Lower leg skin (tissue), 4 donors: ENCODE measurements around the gene PYGB. TPM values are rescaled to one million over a fixed set of nuclear protein-coding genes. Genes with fewer than 3 reads are reported as not detected.

Experiments
- DNase-seq, 2 donors: peaks; one replicate each; pipeline ENCODE4 v3.0.0-alpha.2; 2019; ENCODE audit warnings: low spot score in 2 of 2
- H3K4me3 ChIP-seq: fragments of 200-600 bp; sonication (generic); 2 replicates; pipeline ENCODE4 v1.5.1; 2017; ENCODE audit warnings: mild to moderate bottlenecking, low read depth; ENCODE audit not compliant: poor library complexity, severe bottlenecking
- CTCF ChIP-seq, 3 donors: fragments of 450-650 bp; IDR thresholded peaks; one replicate each; pipeline ENCODE4 v1.5.1; 2016; ENCODE audit warnings: antibody characterized with exemption in 3 of 3, mild to moderate bottlenecking in 3 of 3, moderate library complexity in 2 of 3
- POLR2A ChIP-seq, 2 donors: fragments of 450-650 bp; IDR thresholded peaks; one replicate each; pipeline ENCODE4 v1.6.1; 2016 to 2017; ENCODE audit warnings: antibody characterized with exemption in 2 of 2, mild to moderate bottlenecking in 1 of 2, moderate library complexity in 1 of 2
- WGBS, 2 donors: methylation state at CpG; one replicate each; pipeline ENCODE4 v1.1.5; 2018; 5-methylcytosine and 5-hydroxymethylcytosine counted together
- intact Hi-C: fragments of 100-400 bp; cut with DNase I; formaldehyde crosslinking; loops from one replicate; pipeline ENCODE4 v1.15.0; 2023; ENCODE audit warnings: low total_unique reads
- total RNA-seq, 4 donors: library from RNA; depleted of rRNA; stranded (reverse); fragments of >200 nt; gene quantifications; one replicate each; pipeline ENCODE4 v1.1.0, GENCODE V29; 2016

PYGB gene
- total RNA-seq, 4 donors from 2014 or later = 99.0 to 308 (median 194) TPM

- H3K4me3 ChIP-seq = no peak overlapping the region
- DNase-seq = no peak
- intact Hi-C loops = no loop called here
- 76 to 80% methylated on average over 5 of the region's 5 CpGs for WGBS, 2 donors
- no peak for TF ChIP-seq CTCF (IDR thresholded peaks at IDR 0.05)
- TF ChIP-seq POLR2A (IDR thresholded peaks at IDR 0.05) = no peak
These were observed 35.6 kb upstream of the PYGB start for GRCh38 chr20:25212242-25212641.

- peak in 1 of 2 donors; percentile 74 for DNase-seq
- intact Hi-C loops = no loop called here
- 90 to 95% methylated on average over 18 to 21 of the region's 21 CpGs for WGBS, 2 donors
- TF ChIP-seq CTCF (IDR thresholded peaks at IDR 0.05) (no peak), POLR2A (IDR thresholded peaks at IDR 0.05) (no peak)
- no peak overlapping the region for H3K4me3 ChIP-seq
These were observed 34.1 kb upstream of the PYGB start for GRCh38 chr20:25213566-25214425.

- intact Hi-C loops = no loop called here
- 70 to 71% methylated on average over 7 of the region's 7 CpGs for WGBS, 2 donors
- peak in 1 of 2 donors; percentile 57 for DNase-seq
- no peak for TF ChIP-seq POLR2A (IDR thresholded peaks at IDR 0.05)
- TF ChIP-seq CTCF (IDR thresholded peaks at IDR 0.05) = no peak
- H3K4me3 ChIP-seq = no peak overlapping the region
These were observed 33.5 kb upstream of the PYGB start for GRCh38 chr20:25214426-25214790.

- DNase-seq = peak in 1 of 2 donors; percentile 43
- intact Hi-C loops = no loop called here
- WGBS, 2 donors = 95 to 97% methylated on average over 7 of the region's 7 CpGs
- H3K4me3 ChIP-seq = no peak overlapping the region
- TF ChIP-seq CTCF (IDR thresholded peaks at IDR 0.05) (no peak), POLR2A (IDR thresholded peaks at IDR 0.05) (no peak)
These were observed 33.1 kb upstream of the PYGB start for GRCh38 chr20:25214819-25215218.

- 94 to 95% methylated on average over 10 of the region's 10 CpGs for WGBS, 2 donors
- no peak overlapping the region for H3K4me3 ChIP-seq
- intact Hi-C loops = no loop called here
- DNase-seq = peak in 1 of 2 donors; percentile 50
- TF ChIP-seq POLR2A (IDR thresholded peaks at IDR 0.05) = no peak
- no peak for TF ChIP-seq CTCF (IDR thresholded peaks at IDR 0.05)
These were observed 32.4 kb upstream of the PYGB start for GRCh38 chr20:25215521-25215920.
